ENCODE data around the gene HCN2. TPM values are rescaled to one million over a fixed set of nuclear protein-coding genes. Genes with fewer than 3 reads are reported as not detected.

HCN2 gene
- total RNA-seq, 1 donor from 2014 or later, result 0.84 TPM

- DNase-seq (ENCODE audit: low read depth, low spot score), result no peak
- Mint-ChIP-seq H3K36me3 (ENCODE audit: low read depth) (no peaks in the 10 kb centered on the region), H3K27me3 (ENCODE audit: low read depth) (no peaks in the 10 kb centered on the region), H3K27ac (ENCODE audit: unreplicated experiment) (no peak overlapping the region), H3K4me3 (no peak overlapping the region), H3K4me1 (no peaks in the 10 kb centered on the region), H3K9me3 (no peaks in the 10 kb centered on the region)
- no peak for TF ChIP-seq CTCF (conservative IDR thresholded peaks at IDR 0.05)
Observed at GRCh38 chr19:651991-652390, 62.3 kb downstream of the HCN2 start.

DNA sequence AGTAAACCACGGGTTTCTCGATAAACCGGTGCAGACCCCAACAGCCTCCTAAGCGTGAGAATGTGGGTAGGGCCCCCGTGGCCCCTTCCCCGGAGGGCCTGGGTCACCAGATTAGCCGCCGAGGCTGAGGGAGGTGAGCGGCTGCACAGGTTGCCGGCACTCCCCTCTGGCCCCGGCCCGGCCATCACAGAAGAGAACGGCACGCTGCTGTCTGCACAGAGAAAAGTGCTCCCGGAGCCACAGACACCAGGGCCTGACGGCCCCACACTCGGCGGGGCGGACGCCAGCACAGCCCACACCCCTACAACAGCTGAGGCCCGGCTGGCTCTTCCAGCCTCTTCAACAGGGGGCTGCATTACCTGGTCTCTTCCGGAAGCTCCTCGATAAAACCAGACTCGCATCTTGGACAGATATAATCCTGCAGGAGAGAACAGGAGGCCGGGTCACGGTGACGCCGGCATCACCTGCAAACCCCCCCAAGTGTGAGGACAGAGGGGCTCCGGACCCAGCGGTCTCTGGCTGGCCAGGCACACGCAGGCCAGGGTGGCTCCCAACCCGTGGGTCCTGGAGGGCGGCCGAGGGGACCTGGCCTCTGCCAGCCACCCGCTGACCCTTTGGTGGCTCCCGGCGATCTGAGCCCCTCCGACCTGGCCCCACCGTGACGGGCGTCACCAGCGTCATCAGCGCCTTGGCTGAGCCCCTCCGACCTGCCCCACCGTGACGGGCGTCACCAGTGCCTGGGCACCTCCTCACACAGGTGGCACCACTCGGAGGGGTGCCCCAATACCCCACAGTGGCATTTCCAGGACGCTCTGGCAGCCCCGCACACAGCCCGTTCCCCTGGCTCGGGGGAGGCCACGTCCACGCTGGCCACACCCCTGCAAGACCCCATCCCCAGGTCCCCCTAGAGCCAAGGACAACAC lies 63.0 kb downstream of the HCN2 start:
- Mint-ChIP-seq H3K4me3 (no peak overlapping the region), H3K27me3 (ENCODE audit: low read depth) (no peaks in the 10 kb centered on the region), H3K27ac (ENCODE audit: unreplicated experiment) (no peak overlapping the region), H3K4me1 (no peaks in the 10 kb centered on the region), H3K9me3 (no peaks in the 10 kb centered on the region), H3K36me3 (ENCODE audit: low read depth) (no peaks in the 10 kb centered on the region)
- TF ChIP-seq CTCF (conservative IDR thresholded peaks at IDR 0.05), result no peak
- DNase-seq (ENCODE audit: low read depth, low spot score), result no peak

DNA sequence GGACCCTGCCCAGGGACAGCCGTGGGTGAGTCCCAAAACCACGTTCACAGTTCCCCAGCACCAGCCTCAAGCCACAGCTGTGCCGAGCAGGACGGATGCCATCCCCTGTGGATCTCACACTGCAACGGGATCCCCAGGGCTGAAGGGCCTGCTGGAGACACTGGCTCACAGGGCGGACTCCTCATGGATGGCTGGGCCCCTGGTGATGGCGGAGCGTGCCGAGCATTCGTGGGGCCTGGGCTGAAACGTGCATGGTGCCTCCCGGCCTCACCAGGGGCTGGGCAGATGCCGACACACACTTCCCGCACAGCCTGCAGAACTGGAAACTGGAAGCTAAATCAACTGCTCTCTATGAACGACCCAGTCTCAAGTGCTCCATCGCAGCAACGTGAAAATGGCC lies 63.7 kb downstream of the HCN2 start:
- no peak overlapping the region for H3K4me3 Mint-ChIP-seq
- no peak overlapping the region for H3K27ac Mint-ChIP-seq (ENCODE audit: unreplicated experiment)
- no peak for TF ChIP-seq CTCF (conservative IDR thresholded peaks at IDR 0.05)
- no peaks in the 10 kb centered on the region for H3K4me1 Mint-ChIP-seq
- H3K27me3 Mint-ChIP-seq (ENCODE audit: low read depth), result no peaks in the 10 kb centered on the region
- H3K36me3 Mint-ChIP-seq (ENCODE audit: low read depth), result no peaks in the 10 kb centered on the region
- no peaks in the 10 kb centered on the region for H3K9me3 Mint-ChIP-seq
- no peak for DNase-seq (ENCODE audit: low read depth, low spot score)

DNA sequence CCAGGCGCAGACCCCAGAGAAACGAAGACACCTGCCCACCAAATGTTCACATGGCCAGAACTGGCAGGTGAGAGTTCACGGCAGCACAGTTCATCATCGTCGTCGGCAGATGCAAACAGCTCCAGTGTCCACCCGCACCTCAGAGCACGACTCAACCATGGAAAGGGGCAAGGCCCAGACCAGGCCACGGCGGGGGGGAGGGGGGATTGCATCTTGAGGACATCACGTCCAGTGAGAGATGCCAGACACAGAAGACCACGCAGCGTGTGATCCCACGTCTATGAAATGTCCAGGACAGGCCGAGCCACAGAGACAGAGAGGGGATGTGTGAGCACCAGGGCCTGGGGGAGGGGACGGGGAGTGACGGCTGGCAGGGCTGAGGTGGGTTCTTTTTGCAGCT lies 66.0 kb downstream of the HCN2 start:
- Mint-ChIP-seq H3K27ac (ENCODE audit: unreplicated experiment) (no peak overlapping the region), H3K27me3 (ENCODE audit: low read depth) (no peaks in the 10 kb centered on the region), H3K4me1 (peaks cover 3% of the 10 kb centered on the region), H3K36me3 (ENCODE audit: low read depth) (no peaks in the 10 kb centered on the region), H3K4me3 (peak overlapping the region; percentile 38), H3K9me3 (no peaks in the 10 kb centered on the region)
- TF ChIP-seq CTCF (conservative IDR thresholded peaks at IDR 0.05), result no peak
- DNase-seq (ENCODE audit: low read depth, low spot score), result no peak

DNA sequence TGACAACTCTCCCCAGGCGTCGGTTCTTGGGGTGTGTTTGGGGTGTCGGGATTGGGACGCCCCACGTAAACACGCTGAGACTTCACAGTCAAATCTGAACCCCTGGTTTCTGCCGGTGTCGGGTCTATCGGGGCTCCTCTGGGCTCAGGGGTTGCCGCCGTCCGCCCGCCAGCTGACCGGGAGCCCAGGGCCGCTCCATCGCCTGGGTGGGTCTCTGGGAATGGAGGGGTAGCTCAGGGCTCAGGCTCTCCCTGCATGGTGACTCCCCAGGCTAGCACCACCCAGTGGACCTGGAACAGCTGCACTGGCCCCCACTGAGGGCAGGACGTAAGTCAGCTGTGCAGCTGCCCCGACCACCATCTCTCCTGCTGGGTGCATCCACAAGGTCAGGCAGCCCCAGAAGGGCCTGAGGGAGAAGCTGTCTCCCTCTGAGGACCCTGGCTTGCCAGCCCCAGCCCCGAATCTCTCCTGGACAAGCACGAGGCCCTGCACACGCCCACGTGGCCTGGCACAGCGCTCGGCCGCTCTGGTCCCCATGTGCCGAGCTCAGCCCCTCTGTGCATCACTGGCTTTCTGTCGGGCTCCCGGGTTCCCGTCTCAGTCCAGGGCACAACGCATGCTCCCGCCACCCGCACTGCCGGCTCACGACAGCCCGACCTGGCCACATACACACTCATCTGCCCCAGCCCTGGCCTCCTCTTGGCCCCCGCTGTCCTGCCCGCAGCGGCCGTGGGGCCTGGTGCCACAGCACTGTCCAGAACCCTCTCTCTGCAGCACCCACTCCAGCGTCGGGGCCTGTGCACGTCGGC lies 67.3 kb downstream of the HCN2 start:
- Mint-ChIP-seq H3K4me3 (no peak overlapping the region), H3K36me3 (ENCODE audit: low read depth) (no peaks in the 10 kb centered on the region), H3K4me1 (peaks cover 14% of the 10 kb centered on the region), H3K27me3 (ENCODE audit: low read depth) (no peaks in the 10 kb centered on the region), H3K9me3 (no peaks in the 10 kb centered on the region), H3K27ac (ENCODE audit: unreplicated experiment) (no peak overlapping the region)
- no peak for TF ChIP-seq CTCF (conservative IDR thresholded peaks at IDR 0.05)
- no peak for DNase-seq (ENCODE audit: low read depth, low spot score)

Data from neural crest cell (in vitro differentiated cells).